HepG2 (cell line): ENCODE results near the gene IL17C. TPM values are rescaled to one million over a fixed set of nuclear protein-coding genes. Genes with fewer than 3 reads are reported as not detected.
A peak's percentile ranks its signal among the peaks of the same experiment; 100 is the strongest.

Experiments
- BRF2 ChIP-seq: sonication (generic); formaldehyde crosslinking; IDR thresholded peaks from 2 replicates; pipeline ENCODE4 v1.8.1; 2022; ENCODE audit warnings: mild to moderate bottlenecking, missing genetic modification reagents
- MAFF ChIP-seq: IDR thresholded peaks from 2 replicates; pipeline ENCODE4 v1.6.1; 2011; ENCODE audit warnings: low read depth, low read length, improper control_type of control experiment
- MED8 ChIP-seq: sonication (generic); formaldehyde crosslinking; IDR thresholded peaks from 2 replicates; pipeline ENCODE4 v1.8.1; 2023; ENCODE audit warnings: mild to moderate bottlenecking, missing genetic modification reagents; ENCODE audit not compliant: insufficient replicate concordance
- RORA ChIP-seq: sonication (generic); formaldehyde crosslinking; IDR thresholded peaks from 2 replicates; pipeline ENCODE4 v1.5.0; 2020; ENCODE audit warnings: mild to moderate bottlenecking, missing genetic modification reagents, moderate library complexity
- ZBTB3 ChIP-seq: sonication (generic); formaldehyde crosslinking; IDR thresholded peaks from 2 replicates; pipeline ENCODE4 v1.4.0; 2020; ENCODE audit warnings: low read depth, mild to moderate bottlenecking, moderate library complexity, missing genetic modification reagents, borderline replicate concordance
- ZBTB39 ChIP-seq: sonication (generic); formaldehyde crosslinking; IDR thresholded peaks from 2 replicates; pipeline ENCODE4 v1.5.0; 2020; ENCODE audit warnings: missing genetic modification reagents
- ZFAT ChIP-seq: sonication (generic); formaldehyde crosslinking; conservative IDR thresholded peaks from 2 replicates; pipeline ENCODE4 v1.8.1; 2023; ENCODE audit warnings: missing genetic modification reagents, inconsistent platforms
- ZNF253 ChIP-seq: sonication (generic); formaldehyde crosslinking; IDR thresholded peaks from 2 replicates; pipeline ENCODE4 v1.8.0; 2022; ENCODE audit warnings: mild to moderate bottlenecking, missing genetic modification reagents, borderline replicate concordance
- ZNF280B ChIP-seq: sonication (generic); formaldehyde crosslinking; IDR thresholded peaks from 2 replicates; pipeline ENCODE4 v1.5.0; 2020; ENCODE audit warnings: missing genetic modification reagents, mild to moderate bottlenecking, borderline replicate concordance
- ZNF687 ChIP-seq: sonication (generic); formaldehyde crosslinking; IDR thresholded peaks from 2 replicates; pipeline ENCODE4 v1.5.1; 2020; ENCODE audit warnings: mild to moderate bottlenecking, missing genetic modification reagents, moderate library complexity
- ZNF720 ChIP-seq: sonication (generic); formaldehyde crosslinking; IDR thresholded peaks from 2 replicates; pipeline ENCODE4 v1.4.0; 2020; ENCODE audit warnings: missing genetic modification reagents
- polyA plus RNA-seq, 8 experiments: library from polyadenylated mRNA; depleted of rRNA in 3 of 8; stranded (reverse) in 7 of 8; unstranded in 1 of 8; fragments of >200 nt; fragmentation: Illumina TruSeq in 4 of 8; extraction: Trizol in 4 of 8; gene quantifications; 2 replicates each; pipeline versions ENCODE4 v1.2.1 to v1.2.3, GENCODE V29; 2011 to 2016; ENCODE audit warnings: low read depth in 4 of 8, missing spikeins in 1 of 8, mixed read lengths in 1 of 8; ENCODE audit not compliant: insufficient read depth in 1 of 8
- total RNA-seq, 5 experiments: library from RNA; depleted of rRNA; stranded (reverse); fragments of >200 nt; fragmentation: Illumina TruSeq; extraction: Trizol; gene quantifications; 2 replicates each; pipeline ENCODE4 v1.2.3, GENCODE V29; 2016; ENCODE audit warnings: low read depth in 1 of 5

The IL17C gene
- total and polyA plus RNA-seq, 2 of the 13 experiments (the other 11 are each of a cell fraction or from before 2014, with no cell fraction given), result not detected

GRCh38 chr16:88642881-88643643, 4.7 kb downstream of the IL17C start (continued):
- TF ChIP-seq BRF2 (CRISPR knock-in tag) (no peak), MED8 (CRISPR knock-in tag) (no peak), ZNF253 (CRISPR knock-in tag) (no peak), ZNF280B (no peak), RORA (CRISPR knock-in tag) (no peak), ZFAT (CRISPR knock-in tag) (no peak), ZBTB39 (no peak), ZNF720 (no peak), ZNF687 (CRISPR knock-in tag) (0 out of 2 replicates have a peak, but pooled peaks have one; percentile 4), ZBTB3 (no peak), MAFF (no peak)
